ENCODE results near the gene CLCN7.

CLCN7 gene

DNA sequence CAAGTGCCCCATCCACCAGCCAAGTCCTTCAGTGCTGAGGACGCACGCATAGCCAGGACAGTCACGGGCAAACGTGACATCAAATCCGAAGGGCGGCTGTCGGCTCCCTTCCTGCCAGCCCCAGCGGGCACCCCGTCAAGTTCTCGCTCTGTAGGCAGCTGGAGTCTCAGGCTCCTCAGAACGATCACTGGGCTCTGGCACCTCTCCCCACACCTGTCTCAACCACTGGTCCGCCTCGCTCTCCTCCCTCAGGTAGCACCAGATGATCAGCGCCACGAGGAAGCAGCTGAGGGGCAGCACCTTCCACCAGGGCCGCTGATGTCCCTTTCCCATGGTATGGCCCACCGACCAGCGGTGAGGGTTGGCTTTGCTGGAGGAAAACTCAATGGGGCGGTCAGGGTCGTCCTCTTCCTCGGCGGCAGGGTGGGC is 54.7 kb downstream of the CLCN7 start:
- Histone ChIP-seq H3K9ac (ENCODE audit: low read length) (peak overlapping the region; percentile 89), H3K36me3 (ENCODE audit: control insufficient read depth, insufficient read depth, low read length) (no peaks in the 10 kb centered on the region), H3K27ac (ENCODE audit: low read depth, low read length) (peak overlapping the region; percentile 90), H3K4me1 (ENCODE audit: control insufficient read depth, insufficient read depth, low read length) (peaks cover 7% of the 10 kb centered on the region), H3K27me3 (ENCODE audit: control insufficient read depth, insufficient read depth, low read length) (no peaks in the 10 kb centered on the region), H3K4me3 (ENCODE audit: low read length) (peak overlapping the region; percentile 96)

DNA sequence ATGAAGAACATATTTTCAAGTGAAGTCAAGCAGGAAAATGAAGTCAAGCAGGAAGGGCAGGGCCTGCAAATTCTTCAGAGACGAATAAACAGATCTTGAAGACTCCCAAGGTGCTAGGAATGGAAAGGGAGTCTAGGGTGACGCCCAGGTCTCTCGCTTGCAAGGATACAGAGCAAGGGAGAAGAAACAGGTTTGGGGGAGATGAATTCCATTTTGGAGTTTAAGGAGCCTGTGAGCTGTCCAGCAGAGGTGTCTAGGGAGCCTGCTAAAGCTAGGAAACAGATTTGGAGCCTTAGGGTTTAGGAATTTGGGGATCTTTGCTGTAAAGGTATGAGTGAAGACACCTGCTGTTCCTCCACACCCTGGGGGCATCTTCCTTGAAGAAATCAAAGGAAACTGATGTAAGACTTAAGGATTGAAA is 58.3 kb downstream of the CLCN7 start:
- Histone ChIP-seq H3K4me1 (ENCODE audit: control insufficient read depth, insufficient read depth, low read length) (peaks cover 7% of the 10 kb centered on the region), H3K36me3 (ENCODE audit: control insufficient read depth, insufficient read depth, low read length) (peaks cover 3% of the 10 kb centered on the region), H3K4me3 (ENCODE audit: low read length) (no peak overlapping the region), H3K27me3 (ENCODE audit: control insufficient read depth, insufficient read depth, low read length) (no peaks in the 10 kb centered on the region), H3K9ac (ENCODE audit: low read length) (no peak overlapping the region), H3K27ac (ENCODE audit: low read depth, low read length) (no peak overlapping the region)

DNA sequence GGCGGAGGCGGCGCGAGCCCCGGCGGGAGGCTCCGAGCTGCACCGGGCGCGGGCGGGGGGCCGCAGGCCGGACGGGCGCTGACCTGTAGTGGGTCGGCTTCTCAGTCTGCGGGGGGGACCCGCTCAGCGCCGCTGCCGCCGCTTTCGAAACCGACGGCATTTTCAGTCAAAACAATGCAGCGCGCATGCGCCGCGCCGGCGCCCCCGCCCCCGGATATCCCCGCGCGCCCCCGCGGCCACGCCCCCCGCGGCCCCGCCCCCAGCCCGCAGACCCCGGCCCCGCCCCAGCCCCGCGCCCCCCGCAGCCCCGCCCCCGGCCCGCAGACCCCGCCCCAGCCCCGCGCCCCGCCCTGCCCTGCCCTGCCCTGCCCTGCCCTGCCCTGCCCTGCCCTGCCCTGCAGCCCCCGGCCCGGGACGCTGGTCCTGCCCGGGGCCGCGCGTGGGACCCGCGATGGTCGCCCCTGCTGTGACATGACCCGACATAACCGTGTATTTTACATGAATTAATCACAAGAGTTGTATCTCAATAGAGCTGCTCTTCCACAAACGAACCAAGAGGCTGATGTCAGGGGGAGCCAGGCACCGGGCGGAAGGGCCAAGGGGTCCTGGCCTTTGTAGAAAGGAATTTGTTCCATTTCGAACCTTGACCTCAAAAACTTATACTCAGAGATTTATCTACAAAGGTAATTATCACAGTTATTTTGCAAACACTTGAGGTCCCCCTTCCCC is 60.1 kb downstream of the CLCN7 start, which contains the start of gene UNKL:
Gene UNKL (minus strand): TSS at position 173 of the 729 bp plus-strand sequence. CDS start 13 bp downstream, at position 160.
- Histone ChIP-seq H3K9ac (ENCODE audit: low read length) (peak within 1 kb of the TSS; percentile 80), H3K27ac (ENCODE audit: low read depth, low read length) (peak within 1 kb of the TSS; percentile 92), H3K36me3 (ENCODE audit: control insufficient read depth, insufficient read depth, low read length) (peaks cover 9% of the 10 kb centered on the region), H3K27me3 (ENCODE audit: control insufficient read depth, insufficient read depth, low read length) (no peaks in the 10 kb centered on the region), H3K4me3 (ENCODE audit: low read length) (peak within 1 kb of the TSS; percentile 92), H3K4me1 (ENCODE audit: control insufficient read depth, insufficient read depth, low read length) (peaks cover 1% of the 10 kb centered on the region)

DNA sequence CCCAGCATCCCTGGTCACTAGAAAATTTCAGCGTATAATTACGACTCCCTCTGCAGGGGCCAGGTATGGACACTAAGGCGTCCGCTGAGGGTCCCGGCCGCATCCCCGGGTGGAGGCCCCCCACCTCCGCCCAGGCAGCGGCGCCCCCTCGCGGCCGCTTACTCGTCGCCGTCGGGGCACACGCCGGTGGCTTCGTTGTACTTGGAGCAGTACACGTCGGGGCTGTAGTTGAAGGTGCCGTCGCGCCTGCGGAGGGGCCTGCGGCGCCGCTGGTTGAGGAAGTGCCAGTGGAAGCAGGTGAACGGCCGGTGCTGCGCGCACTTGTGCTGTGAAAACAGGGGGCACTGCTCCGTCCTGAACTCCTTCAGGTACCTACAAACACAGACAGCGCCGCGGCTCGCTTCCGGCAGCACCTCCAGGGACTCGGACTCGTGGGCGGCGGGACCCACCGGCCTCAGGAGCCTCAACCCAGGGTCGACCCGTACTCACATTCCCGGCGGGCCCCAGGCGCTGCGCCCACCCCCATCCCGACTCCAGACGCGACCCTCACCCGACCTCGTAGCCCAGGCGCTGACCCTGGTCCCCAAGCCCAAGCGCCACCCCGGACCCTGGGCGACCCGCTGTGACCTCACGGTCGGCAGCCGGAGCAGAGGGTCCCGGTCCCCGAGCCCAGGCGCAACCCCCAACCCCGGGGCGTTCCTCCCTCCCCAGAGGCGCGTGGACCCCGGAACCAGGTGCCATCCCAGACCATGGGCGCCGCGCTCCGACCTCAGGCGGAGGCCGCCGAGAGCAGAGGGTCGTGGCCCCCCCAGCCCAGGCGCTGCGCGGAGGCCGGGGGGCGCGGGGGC is 60.9 kb downstream of the CLCN7 start:
- Histone ChIP-seq H3K4me3 (ENCODE audit: low read length) (peak overlapping the region; percentile 92), H3K36me3 (ENCODE audit: control insufficient read depth, insufficient read depth, low read length) (peaks cover 9% of the 10 kb centered on the region), H3K4me1 (ENCODE audit: control insufficient read depth, insufficient read depth, low read length) (no peaks in the 10 kb centered on the region), H3K27me3 (ENCODE audit: control insufficient read depth, insufficient read depth, low read length) (no peaks in the 10 kb centered on the region), H3K27ac (ENCODE audit: low read depth, low read length) (peak overlapping the region; percentile 70), H3K9ac (ENCODE audit: low read length) (peak overlapping the region; percentile 80)

DNA sequence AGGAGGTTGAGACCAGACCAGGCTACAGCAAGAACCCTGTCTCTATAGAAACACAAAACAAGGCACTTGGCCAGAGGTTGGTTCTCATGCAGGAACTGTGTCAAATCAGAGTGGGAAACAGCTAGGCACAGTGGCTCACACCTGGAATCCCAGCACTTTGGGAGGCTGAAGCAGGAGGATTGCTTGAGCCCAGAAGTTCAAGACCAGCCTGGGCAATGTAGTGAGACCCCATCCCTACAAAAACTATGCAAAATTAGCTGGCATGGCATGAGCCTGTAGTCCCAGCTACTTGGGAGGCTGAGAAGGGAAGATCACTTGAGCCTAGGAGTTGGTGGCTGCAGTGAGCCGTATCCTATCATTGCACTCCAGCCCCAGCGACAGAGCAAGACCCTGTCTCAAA is 62.0 kb downstream of the CLCN7 start:
- Histone ChIP-seq H3K9ac (ENCODE audit: low read length) (no peak overlapping the region), H3K4me1 (ENCODE audit: control insufficient read depth, insufficient read depth, low read length) (peaks cover 3% of the 10 kb centered on the region), H3K36me3 (ENCODE audit: control insufficient read depth, insufficient read depth, low read length) (peaks cover 9% of the 10 kb centered on the region), H3K27ac (ENCODE audit: low read depth, low read length) (no peak overlapping the region), H3K4me3 (ENCODE audit: low read length) (no peak overlapping the region), H3K27me3 (ENCODE audit: control insufficient read depth, insufficient read depth, low read length) (no peaks in the 10 kb centered on the region)

DNA sequence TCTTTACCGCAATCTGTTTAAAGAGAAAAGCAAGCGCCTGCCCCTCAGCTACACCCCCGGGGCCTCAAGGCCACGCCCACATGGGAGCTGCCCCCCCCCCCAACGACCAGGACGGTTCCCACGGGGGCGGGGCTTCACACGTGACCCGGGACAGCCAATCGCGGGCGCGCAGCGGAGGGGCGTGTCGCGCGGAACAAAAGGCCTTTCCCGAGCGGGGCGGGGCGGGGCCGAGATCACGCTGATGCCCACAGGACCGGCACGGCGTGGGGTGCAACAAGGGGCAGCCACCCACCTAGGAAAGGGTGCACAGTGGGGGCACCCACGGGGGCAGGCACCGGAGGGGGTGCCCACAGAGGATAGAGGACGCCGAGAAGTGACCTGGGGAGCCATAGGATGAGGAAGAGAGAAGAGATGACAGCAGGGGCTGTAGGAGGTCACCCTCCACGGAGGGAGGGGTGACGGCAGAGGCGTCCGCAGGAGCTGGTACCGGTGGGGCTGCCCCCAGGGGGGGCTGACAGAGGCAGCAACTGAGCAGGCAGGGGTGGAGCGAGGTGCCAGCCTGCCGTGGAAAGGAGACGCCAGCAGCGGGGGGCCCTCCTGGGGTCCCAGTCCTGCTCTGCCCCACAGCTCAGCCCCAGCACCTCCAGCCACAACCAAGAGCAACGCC is 66.5 kb downstream of the CLCN7 start:
- Histone ChIP-seq H3K4me1 (ENCODE audit: control insufficient read depth, insufficient read depth, low read length) (peaks cover 5% of the 10 kb centered on the region), H3K9ac (ENCODE audit: low read length) (no peak overlapping the region), H3K27ac (ENCODE audit: low read depth, low read length) (no peak overlapping the region), H3K27me3 (ENCODE audit: control insufficient read depth, insufficient read depth, low read length) (no peaks in the 10 kb centered on the region), H3K4me3 (ENCODE audit: low read length) (peak overlapping the region; percentile 30), H3K36me3 (ENCODE audit: control insufficient read depth, insufficient read depth, low read length) (peaks cover 9% of the 10 kb centered on the region)

DNA sequence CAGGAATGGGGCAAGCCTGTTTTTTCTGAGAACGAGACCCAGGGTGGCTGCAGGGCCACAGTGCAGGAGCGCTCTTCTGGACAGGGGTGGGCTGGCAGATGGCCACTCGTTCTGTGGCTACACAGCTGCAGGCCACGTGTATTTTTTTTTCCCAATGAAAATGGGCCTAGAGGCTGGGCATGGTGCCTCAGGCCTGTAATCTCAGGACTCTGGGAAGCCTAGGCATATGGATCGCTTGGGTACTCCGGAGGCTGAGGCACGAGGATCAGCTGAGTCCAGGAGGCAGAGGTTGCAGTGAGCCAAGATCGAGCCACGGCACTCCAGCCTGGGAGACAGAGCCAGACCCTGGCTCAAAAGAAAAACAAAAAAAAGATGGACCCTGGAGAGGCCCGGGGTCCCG is 67.1 kb downstream of the CLCN7 start:
- no peaks in the 10 kb centered on the region for H3K27me3 ChIP-seq (ENCODE audit: control insufficient read depth, insufficient read depth, low read length)
- peak overlapping the region; percentile 32 for H3K27ac ChIP-seq (ENCODE audit: low read depth, low read length)
- peak overlapping the region; percentile 51 for H3K4me3 ChIP-seq (ENCODE audit: low read length)
- no peak overlapping the region for H3K9ac ChIP-seq (ENCODE audit: low read length)
- peaks cover 8% of the 10 kb centered on the region for H3K36me3 ChIP-seq (ENCODE audit: control insufficient read depth, insufficient read depth, low read length)
- peaks cover 5% of the 10 kb centered on the region for H3K4me1 ChIP-seq (ENCODE audit: control insufficient read depth, insufficient read depth, low read length)

DNA sequence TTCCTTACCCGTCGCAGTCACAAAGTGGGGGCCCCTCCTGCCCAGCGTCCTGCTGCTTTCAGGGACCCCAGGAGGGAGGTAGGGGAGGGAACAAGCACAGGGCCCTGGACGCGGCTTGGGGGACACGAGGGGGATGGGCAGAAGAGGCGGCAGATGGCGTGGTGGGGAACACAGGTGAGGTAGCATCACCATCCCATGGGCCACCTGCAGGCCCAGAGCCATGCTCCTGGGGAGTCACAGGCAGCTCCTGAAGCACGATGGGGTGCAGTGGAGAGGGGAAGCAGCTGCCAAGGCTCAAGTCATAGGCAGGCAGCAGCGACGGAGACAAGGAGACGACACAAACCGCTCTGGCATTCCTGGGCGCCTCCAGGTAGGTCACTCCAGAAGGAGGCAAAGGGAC is 71.1 kb downstream of the CLCN7 start:
- no peak overlapping the region for H3K4me3 ChIP-seq (ENCODE audit: low read length)
- H3K27ac ChIP-seq (ENCODE audit: low read depth, low read length) = no peak overlapping the region
- no peak overlapping the region for H3K9ac ChIP-seq (ENCODE audit: low read length)
- H3K36me3 ChIP-seq (ENCODE audit: control insufficient read depth, insufficient read depth, low read length) = peaks cover 17% of the 10 kb centered on the region
- no peaks in the 10 kb centered on the region for H3K27me3 ChIP-seq (ENCODE audit: control insufficient read depth, insufficient read depth, low read length)
- H3K4me1 ChIP-seq (ENCODE audit: control insufficient read depth, insufficient read depth, low read length) = peaks cover 5% of the 10 kb centered on the region

DNA sequence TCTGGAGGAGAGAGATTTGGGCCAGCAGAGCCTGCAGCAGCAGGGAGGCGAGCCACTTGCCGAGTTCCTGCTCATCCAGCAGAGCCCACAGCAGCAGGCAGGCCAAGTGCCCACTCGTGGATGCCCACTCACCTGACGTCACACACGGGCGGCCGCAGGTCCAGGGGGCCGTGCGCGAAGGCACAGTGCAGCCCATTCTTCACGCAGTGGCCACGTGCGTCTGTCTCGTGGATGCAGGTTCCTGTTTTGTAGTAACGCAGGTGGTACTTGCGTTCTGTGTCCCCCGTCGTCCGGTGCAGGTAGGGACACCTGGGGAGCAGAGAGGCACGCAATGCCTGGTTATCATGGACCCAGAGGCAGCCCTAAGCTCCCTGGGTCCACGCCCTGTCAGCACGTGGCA is 71.8 kb downstream of the CLCN7 start:
- Histone ChIP-seq H3K4me1 (ENCODE audit: control insufficient read depth, insufficient read depth, low read length) (peaks cover 3% of the 10 kb centered on the region), H3K4me3 (ENCODE audit: low read length) (no peak overlapping the region), H3K36me3 (ENCODE audit: control insufficient read depth, insufficient read depth, low read length) (peaks cover 19% of the 10 kb centered on the region), H3K9ac (ENCODE audit: low read length) (no peak overlapping the region), H3K27ac (ENCODE audit: low read depth, low read length) (no peak overlapping the region), H3K27me3 (ENCODE audit: control insufficient read depth, insufficient read depth, low read length) (no peaks in the 10 kb centered on the region)

DNA sequence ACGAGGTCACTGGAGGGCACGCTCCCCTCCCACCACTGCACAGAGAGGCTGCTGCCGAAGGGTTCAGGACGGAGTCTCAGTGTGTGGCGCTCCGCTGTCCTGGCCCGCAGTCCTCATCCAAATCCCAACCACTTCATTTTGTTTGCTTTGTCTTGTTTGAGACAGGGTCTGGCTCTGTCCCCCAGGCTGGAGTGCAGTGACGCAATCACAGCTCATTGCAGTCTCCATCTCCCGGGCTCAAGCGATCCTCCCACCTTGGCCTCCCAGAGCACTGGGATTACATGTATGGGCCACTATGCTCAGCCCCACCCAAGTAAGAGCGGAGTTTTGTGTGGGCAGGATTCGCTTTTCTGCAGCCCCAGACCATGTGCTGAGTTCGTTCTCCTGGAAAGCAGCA is 73.1 kb downstream of the CLCN7 start:
- no peaks in the 10 kb centered on the region for H3K4me1 ChIP-seq (ENCODE audit: control insufficient read depth, insufficient read depth, low read length)
- no peaks in the 10 kb centered on the region for H3K27me3 ChIP-seq (ENCODE audit: control insufficient read depth, insufficient read depth, low read length)
- H3K4me3 ChIP-seq (ENCODE audit: low read length) = no peak overlapping the region
- H3K36me3 ChIP-seq (ENCODE audit: control insufficient read depth, insufficient read depth, low read length) = peaks cover 22% of the 10 kb centered on the region
- H3K27ac ChIP-seq (ENCODE audit: low read depth, low read length) = no peak overlapping the region
- H3K9ac ChIP-seq (ENCODE audit: low read length) = no peak overlapping the region

DNA sequence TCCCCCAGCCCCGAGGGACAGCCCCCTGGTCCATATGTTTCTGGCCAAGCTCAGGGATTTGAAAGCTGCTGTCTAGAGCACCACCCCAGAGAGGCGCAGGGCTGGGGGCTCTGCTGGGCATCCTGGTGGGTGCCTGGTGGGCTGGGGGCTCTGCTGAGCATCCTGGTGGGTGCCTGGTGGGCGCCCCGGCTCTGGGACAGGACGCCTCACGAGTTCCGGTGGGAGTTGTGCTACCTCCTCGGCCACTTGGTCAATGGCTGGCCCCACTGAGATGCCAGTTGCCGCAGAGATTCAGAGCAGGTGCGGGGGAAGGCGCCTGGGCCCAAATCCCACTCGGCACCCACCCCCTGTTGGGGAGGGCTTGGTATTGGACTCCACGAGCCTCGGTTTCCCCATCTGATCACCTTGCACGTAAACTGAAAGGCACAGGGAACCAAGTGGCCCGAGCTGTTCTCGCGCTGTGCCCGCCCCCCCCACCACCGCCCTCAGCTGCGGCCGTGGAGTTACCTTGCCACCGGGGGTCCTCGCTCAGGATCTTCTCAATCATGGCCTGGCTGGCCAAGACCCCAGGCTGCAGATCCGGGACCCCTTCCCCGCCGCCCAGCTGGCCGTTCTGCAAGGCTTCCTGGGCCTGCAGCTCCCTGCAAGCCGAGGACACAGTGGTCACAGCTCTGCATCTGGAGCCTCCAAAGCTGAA is 73.6 kb downstream of the CLCN7 start:
- Histone ChIP-seq H3K9ac (ENCODE audit: low read length) (no peak overlapping the region), H3K27me3 (ENCODE audit: control insufficient read depth, insufficient read depth, low read length) (no peaks in the 10 kb centered on the region), H3K4me3 (ENCODE audit: low read length) (no peak overlapping the region), H3K4me1 (ENCODE audit: control insufficient read depth, insufficient read depth, low read length) (no peaks in the 10 kb centered on the region), H3K27ac (ENCODE audit: low read depth, low read length) (no peak overlapping the region), H3K36me3 (ENCODE audit: control insufficient read depth, insufficient read depth, low read length) (peaks cover 23% of the 10 kb centered on the region)

Data from rectal smooth muscle tissue (tissue), 1 donor.